ENCODE data around the gene NCSTN. TPM values are rescaled to one million over a fixed set of nuclear protein-coding genes. Genes with fewer than 3 reads are reported as not detected.

NCSTN gene
- total RNA-seq, 1 experiment from 2014 or later, result 67.8 TPM

DNA sequence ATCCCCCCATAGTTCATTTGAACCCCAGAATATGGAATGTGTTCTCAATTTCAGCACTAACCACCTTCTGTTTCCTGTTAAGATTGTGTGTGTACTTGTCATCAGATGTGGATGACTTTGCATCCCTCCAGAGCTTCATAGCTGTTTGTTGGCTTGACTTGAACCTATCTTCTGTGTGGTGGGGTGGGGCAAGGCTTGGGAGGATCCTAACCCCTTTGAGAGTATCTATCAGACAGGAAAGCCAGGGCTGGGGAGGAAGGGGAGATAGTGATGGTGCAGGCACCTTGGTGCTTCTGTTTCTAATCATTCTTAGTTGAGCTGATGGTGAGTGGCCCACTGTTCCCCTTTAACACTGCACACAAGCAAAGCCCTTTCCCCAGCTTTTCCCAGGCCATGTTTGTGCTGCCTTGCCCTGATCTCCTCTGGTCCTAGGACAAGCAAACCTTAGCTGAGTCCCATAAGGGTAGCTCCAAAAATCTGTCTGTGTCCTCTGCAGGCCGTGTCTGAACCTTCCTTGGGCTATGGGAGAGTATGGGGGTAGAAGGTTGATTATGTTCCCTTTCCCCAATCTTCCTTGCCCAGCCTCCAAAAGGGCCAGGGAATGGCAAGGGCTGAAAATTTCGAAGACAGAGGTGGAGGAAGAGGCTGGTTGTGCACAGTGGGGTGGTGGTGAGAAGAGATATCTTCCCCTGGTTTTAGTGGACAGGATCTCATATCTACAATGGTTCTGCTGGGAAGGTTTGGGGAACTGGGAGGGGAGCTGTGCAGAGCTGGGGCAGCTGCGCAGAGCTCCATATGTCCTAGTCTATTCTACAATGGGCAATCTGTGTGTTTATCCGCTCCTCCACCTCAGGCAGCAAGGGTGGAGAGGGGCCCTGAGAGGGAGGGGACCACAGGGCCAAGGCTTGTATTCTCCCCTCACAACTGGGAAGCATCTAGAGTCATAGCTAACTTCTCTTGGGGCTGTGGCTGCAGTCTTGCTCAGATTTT lies 25.0 kb downstream of the NCSTN start:
- Histone ChIP-seq H3K79me1 (ENCODE audit: insufficient read depth, low read depth, low read length, poor library complexity, severe bottlenecking) (no peaks in the 10 kb centered on the region), H4K8ac (replicated peaks; ENCODE audit: insufficient read length, low read depth, low read length) (no peak overlapping the region), H2BK15ac (ENCODE audit: low read depth, low read length) (no peak overlapping the region), H3K4ac (ENCODE audit: low read depth, low read length) (no peak overlapping the region), H3K4me1 (ENCODE audit: insufficient read depth, low read length) (no peaks in the 10 kb centered on the region), H3K23me2 (ENCODE audit: insufficient read length, low read depth, low read length, poor library complexity, severe bottlenecking) (no peaks in the 10 kb centered on the region), H3T11ph (ENCODE audit: low read length) (no peak overlapping the region), H4K91ac (ENCODE audit: insufficient read length, low read depth, low read length) (no peak overlapping the region), H2AK5ac (ENCODE audit: insufficient read length, low read length) (no peak overlapping the region), H2AFZ (ENCODE audit: low read length) (no peak overlapping the region), H3K23ac (ENCODE audit: insufficient read length, low read depth, low read length) (no peak overlapping the region), H3K4me2 (ENCODE audit: insufficient read depth, insufficient read length, low read length) (no peak overlapping the region), H3K27ac (ENCODE audit: insufficient read length, low read depth, low read length) (no peak overlapping the region), H3K9me3 (ENCODE audit: control insufficient read depth, low read depth, low read length) (no peaks in the 10 kb centered on the region), H3K18ac (ENCODE audit: insufficient read length, low read depth, low read length) (no peak overlapping the region), H2BK120ac (ENCODE audit: low read depth, low read length, poor library complexity, severe bottlenecking) (no peak overlapping the region), H3K27me3 (ENCODE audit: insufficient read depth, low read length) (no peaks in the 10 kb centered on the region), H3K56ac (ENCODE audit: insufficient read length, low read depth, low read length) (no peak overlapping the region), H3K9ac (ENCODE audit: extremely low read depth, insufficient read length, low read length) (no peak overlapping the region), H3K79me2 (ENCODE audit: insufficient read depth, low read length) (no peaks in the 10 kb centered on the region), H3K14ac (ENCODE audit: insufficient read depth, low read length) (no peak overlapping the region; the same call in 1 of the 2 replicates), H2BK12ac (ENCODE audit: insufficient read length, low read depth, low read length) (no peak overlapping the region), H2BK20ac (ENCODE audit: low read depth, low read length, poor library complexity, severe bottlenecking) (no peak overlapping the region), H4K20me1 (ENCODE audit: control insufficient read depth, insufficient read depth, insufficient read length) (no peaks in the 10 kb centered on the region), H2BK5ac (ENCODE audit: insufficient read length, low read length) (no peak overlapping the region), H4K5ac (ENCODE audit: insufficient read length, low read depth, low read length) (no peak overlapping the region)
- WGBS (ENCODE audit: extremely low coverage, insufficient read length, low lambda C conversion rate), result no CpG with 5 or more reads among the region's 4 CpGs
- peaks cover 0 to 2% (median 0%) of the 10 kb centered on the region in 3 experiments; a peak in 1 of 7 replicates for H3K36me3 Mint-ChIP-seq (ENCODE audit: insufficient read depth in 1 of 3, low read depth in 3 of 3)
- TF ChIP-seq, protein P1, sequence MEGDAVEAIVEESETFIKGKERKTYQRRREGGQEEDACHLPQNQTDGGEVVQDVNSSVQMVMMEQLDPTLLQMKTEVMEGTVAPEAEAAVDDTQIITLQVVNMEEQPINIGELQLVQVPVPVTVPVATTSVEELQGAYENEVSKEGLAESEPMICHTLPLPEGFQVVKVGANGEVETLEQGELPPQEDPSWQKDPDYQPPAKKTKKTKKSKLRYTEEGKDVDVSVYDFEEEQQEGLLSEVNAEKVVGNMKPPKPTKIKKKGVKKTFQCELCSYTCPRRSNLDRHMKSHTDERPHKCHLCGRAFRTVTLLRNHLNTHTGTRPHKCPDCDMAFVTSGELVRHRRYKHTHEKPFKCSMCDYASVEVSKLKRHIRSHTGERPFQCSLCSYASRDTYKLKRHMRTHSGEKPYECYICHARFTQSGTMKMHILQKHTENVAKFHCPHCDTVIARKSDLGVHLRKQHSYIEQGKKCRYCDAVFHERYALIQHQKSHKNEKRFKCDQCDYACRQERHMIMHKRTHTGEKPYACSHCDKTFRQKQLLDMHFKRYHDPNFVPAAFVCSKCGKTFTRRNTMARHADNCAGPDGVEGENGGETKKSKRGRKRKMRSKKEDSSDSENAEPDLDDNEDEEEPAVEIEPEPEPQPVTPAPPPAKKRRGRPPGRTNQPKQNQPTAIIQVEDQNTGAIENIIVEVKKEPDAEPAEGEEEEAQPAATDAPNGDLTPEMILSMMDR (conservative IDR thresholded peaks at IDR 0.05), result no peak
- H3K4me3 Mint-ChIP-seq, result no peak overlapping the region
- no peak for DNase-seq
- H3K4me1 Mint-ChIP-seq, result peaks cover 26 to 52% of the 10 kb centered on the region in 2 experiments
- no peaks in the 10 kb centered on the region for H3K9me3 Mint-ChIP-seq
- peak overlapping the region in 1 of 3 experiments; percentile 72; a peak in 1 of 7 replicates for H3K27ac Mint-ChIP-seq
- H3K27me3 Mint-ChIP-seq (ENCODE audit: low read depth), result peaks cover 4% of the 10 kb centered on the region; the same call in 1 of the 2 replicates

All from H9 (cell line).